ENCODE results near the gene RASGEF1C. TPM values are rescaled to one million over a fixed set of nuclear protein-coding genes. Genes with fewer than 3 reads are reported as not detected.
"Not testable (repeated sequence)": the region's sequence is repeated elsewhere in the genome, so short reads cannot be mapped to it uniquely, and the experiment has no call there.

The RASGEF1C gene
- total RNA-seq, 1 donor from 2014 or later: 1.1 TPM

DNA sequence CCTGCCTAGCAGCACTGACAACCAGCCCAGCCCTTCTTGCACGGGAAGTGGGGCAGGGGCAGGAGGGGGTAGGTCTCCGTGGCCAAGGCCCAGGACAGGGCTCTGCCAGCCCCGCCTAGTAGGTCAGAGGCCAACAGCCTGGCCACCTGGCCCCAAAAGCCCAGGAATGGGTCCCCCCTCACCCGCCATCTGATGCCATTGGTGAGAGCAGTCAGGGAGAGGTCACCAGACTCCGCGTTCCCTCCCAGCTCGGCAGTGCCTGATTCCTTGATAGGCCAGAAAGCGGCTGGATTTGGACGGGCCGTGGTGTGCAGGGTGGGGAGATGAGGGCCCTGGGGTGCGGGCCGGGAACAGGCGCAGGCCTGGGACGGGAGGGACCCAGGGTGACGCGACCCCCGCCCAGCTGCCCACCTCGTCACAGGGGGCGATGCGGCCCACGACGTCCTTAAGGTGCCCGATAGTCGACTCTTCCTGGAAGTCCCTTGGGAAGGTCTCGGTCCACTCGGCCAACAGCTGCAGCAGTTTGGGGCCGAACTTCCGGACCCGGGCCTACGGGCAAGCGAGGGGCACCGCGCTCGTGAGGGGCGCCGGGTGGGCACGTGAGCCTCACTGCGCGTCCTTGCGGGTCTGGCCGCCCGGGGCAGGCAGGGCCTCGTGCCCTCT, 72.9 kb downstream of the RASGEF1C start:
- no peak for DNase-seq (ENCODE audit: low spot score)

GRCh38 chr5:180135128-180135955, 73.7 kb downstream of the RASGEF1C start:
- no peak for DNase-seq (ENCODE audit: low spot score)

GRCh38 chr5:180133971-180134508, 75.0 kb downstream of the RASGEF1C start:
- DNase-seq (ENCODE audit: low spot score): no peak

- DNase-seq (ENCODE audit: low spot score): no peak
These were observed 75.5 kb downstream of the RASGEF1C start for GRCh38 chr5:180133551-180133950.

DNA sequence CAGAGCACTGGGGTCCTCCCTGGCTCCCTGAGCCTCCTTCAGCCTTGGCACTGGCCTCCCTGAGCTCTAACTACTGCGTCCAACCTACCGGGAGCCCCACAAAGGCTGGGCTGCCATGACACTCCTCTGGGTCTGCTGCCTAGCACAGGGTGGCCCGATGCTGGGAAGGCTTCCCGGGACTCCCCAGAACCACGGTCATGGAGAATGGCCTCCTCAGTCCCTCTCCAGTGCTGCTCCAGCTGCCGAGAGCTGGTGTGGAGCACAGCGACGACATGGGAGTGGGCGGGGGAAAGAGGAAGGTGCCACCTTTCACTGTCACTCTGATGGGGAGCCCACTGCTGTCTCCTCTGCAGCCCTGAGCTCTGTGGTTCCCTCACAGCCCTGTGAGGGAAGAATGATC, 76.0 kb downstream of the RASGEF1C start:
- no peak for DNase-seq (ENCODE audit: low spot score)

DNA sequence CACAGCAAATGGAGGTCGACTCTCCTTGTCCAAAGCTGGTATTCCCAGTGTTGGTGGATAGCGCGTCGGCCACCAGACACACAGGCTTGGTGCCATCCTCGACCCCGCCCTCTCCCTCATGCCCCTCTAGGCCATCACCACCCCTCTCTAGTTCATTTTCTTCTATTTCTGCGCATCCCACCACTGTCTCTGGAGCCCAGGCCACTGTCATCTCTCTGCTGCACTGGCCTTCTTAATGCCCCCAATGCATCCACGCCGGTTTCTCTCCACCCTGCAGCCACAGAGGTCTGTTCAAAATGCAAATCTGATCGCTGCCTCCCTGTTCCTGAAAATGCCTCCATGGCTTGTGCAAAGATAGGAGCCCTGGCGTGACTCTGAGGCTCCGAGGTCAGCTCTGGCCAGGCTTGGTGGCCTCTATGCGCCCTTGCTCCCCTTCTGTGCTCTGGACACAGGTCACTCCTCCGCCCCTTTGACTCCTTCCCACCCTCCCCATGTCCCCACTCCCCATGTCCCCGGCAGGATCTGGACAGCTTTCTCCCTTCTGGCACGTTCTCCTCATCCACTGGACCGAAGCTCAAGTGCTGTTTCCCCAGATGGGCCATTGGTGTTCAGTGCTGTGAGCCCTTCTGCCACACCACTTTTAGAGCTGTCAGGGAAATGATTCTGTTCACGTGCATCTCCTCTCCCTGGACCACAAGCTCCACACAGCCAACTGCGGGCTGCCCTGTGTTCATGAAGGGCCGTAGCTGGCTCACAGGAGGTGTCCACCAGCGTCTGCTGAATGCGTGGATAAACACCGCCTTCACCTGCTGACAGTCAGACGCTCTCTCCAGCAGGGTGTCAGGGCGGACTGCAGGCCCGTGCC, 77.9 kb downstream of the RASGEF1C start:
- no peak for DNase-seq (ENCODE audit: low spot score)

GRCh38 chr5:180130291-180130869, 78.6 kb downstream of the RASGEF1C start:
- no peak for DNase-seq (ENCODE audit: low spot score)

DNA sequence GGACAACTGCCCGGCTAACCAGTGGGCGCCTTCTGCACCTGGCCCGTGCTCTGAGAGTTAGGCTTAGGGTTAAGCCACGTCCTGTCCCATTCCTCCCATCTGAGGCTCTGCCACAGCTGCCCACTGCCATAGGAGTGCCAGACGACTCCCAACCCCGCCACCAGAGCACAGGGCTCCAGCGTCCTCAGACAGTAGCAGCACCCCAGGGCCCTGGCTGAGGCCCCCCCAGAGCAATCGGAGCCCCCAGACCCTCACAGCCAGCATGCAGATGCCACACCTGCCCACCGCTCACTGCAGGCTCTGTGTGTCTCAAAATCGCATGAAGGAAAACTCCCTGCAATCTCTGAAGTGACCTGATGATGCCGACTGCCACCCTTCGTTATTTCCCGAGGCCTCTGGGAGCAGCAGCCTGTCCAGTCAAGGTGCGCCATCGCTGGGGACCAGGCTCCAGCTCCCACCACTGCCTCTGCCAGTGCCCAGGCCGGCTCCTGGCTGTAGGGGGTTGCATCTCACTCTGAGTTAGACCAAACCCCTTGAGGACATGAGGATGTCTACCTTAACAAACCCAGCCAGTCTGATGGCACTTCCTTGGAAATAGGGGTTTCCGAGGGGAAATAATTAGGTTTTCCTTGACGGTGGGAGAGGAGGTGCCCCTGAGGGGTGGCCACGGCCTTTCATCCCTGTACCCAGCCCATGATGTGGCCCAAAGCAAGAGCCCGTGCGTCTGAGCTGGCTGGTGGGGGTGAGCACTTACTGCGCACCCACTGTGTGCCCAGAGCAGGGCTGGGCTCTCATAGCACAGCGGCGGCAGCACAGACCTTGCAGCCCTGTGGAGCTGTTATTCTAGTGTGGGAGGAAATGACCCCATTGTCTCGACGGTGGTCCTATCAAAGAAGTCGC, 79.5 kb downstream of the RASGEF1C start:
- DNase-seq (ENCODE audit: low spot score): no peak

GRCh38 chr5:180128671-180129261, 80.2 kb downstream of the RASGEF1C start:
- DNase-seq (ENCODE audit: low spot score): no peak

DNA sequence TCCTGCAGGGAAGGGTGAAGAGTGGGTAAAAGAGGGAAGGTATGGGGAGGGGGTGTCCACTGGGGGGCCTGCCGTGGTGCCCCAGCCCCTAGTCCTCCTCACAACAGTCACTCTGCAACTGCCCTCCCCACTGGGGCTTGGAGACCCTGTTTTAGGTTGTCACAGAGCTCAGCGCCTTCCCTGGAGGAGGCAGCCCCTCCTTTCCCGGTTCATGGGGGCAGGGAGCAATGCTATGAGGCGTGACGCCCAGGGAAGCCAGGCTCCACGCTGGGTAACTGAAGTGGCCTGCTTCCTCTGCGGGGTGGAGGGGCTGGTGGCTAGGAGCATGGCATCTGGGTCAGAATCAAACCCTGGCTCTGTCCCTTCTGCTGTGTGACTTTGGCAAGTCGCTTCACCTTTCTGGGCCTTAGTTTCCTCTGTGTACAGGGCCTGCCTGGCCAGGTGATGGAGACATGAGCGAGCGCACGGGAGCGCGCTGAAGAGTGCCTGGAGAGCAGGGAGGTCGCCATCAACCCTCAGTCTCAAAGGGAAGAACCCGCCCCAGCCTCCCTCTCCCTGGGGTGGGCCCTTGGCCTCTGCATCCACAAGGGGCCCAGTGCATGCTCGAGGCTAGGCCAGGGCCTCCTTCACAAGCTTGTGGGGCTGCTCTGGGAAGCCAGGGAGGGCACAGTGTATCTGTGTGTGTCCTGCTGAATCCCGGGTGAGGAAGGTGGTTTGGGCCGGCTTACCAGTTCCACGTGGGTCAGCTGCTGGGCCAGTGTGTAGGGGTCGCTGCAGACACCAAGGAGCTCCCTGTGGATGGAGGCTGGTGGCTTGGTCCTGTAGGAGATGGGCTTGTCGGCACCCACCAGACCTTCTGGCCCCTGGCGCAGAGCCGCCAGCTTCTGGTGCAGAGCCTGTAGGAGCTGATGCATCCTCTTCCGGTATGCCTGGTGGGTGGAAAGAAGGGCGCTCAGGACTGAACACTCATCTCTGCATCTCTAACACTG, 81.0 kb downstream of the RASGEF1C start:
- peak; percentile 8 for DNase-seq (ENCODE audit: low spot score)

DNA sequence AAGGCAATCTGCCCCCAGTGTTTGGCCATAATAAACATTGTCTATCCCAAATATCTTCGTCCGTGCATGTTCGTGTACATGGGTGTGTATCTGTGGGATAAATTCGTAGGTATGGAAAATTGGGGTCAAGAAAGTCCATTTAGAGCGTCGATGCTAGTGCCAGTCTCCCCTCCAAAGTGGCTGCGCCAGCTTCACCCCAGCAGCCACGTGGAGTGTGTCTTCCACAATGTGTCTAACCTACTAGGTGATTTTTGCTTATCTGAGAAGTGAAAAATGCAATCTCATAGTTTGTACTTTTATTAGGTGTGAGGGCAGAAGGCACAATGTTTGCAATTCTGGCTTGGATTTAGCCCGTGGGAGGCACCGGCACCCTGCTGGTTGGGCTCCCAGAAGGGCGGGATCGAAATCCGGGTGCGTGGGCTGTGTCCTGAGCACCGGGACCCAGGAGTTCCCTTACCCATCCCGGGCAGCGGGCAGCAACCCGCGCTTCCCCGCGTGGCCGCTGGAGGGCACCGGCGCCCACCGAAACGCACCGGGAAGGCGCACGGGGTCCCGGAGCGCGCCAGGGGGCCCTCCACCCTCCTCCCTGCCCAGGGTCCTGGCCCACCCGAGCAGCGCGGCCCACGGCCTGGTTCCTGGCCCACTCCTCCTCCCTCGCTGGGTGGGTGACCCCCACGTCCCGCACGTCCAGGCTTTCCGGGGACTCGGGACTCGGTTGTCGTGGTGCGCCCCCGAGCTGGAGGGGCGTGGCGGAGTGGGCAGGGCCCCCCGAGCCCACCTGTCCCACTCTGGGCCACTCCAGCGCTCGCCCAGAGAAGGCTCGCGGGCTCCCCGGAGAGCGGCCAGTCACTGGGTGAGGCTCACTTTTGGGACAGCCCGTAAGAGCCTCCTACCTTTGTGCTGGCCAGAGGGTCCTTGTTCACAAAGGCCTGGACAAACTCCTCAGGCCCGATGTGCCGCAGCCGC, 82.0 kb downstream of the RASGEF1C start:
- DNase-seq (ENCODE audit: low spot score): peak; percentile 13

- not testable (repeated sequence) for DNase-seq (ENCODE audit: low spot score)
These were observed 82.9 kb downstream of the RASGEF1C start for GRCh38 chr5:180126156-180126555.

GRCh38 chr5:180124662-180125061, 84.3 kb downstream of the RASGEF1C start:
- DNase-seq (ENCODE audit: low spot score): not testable (repeated sequence)

DNA sequence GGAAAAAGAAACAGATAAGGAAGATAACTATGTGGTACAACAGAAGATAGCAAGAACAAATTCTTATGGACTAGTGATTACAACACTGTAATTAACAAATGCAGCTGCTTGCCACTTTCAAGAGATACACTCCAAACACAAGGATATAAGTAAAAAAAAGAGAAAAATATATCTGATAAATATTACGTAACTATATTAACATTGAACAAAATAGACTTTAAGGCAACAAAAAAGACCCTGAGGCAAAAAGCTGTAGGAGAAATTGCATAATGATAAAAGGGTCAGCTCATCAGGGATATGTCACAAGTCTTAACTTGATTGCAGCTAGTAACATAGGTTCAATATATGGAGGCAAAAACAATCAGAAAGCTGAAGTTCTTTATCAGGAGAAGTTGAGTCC, 86.1 kb downstream of the RASGEF1C start:
- DNase-seq (ENCODE audit: low spot score): no peak

DNA sequence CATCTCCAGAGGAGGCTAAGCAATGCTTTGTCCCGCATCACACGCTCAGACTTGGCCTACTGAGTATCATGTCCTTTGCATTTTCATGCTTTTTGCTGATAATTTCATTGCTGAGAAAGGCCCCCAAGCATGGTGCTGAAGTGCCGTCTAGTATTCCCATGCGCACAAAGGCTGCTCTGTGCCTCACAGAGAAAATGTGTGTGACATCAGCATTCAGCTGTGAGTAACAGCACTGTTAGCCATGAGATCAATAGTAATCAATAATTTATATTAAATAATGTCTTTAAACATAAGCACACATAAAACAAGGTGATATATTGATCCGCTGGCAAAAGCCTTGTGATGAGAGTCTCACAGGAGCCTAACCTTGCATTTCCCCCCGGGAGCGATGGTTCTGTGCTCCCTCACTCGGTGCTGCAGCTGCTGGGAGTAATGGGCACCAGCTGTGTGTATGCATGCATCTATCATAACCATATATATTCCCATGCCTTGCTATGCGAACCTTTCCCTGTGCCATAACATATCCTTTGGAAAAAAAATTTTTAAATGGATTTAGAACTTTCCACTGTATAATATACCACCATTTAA, 87.1 kb downstream of the RASGEF1C start:
- no peak for DNase-seq (ENCODE audit: low spot score)

DNA sequence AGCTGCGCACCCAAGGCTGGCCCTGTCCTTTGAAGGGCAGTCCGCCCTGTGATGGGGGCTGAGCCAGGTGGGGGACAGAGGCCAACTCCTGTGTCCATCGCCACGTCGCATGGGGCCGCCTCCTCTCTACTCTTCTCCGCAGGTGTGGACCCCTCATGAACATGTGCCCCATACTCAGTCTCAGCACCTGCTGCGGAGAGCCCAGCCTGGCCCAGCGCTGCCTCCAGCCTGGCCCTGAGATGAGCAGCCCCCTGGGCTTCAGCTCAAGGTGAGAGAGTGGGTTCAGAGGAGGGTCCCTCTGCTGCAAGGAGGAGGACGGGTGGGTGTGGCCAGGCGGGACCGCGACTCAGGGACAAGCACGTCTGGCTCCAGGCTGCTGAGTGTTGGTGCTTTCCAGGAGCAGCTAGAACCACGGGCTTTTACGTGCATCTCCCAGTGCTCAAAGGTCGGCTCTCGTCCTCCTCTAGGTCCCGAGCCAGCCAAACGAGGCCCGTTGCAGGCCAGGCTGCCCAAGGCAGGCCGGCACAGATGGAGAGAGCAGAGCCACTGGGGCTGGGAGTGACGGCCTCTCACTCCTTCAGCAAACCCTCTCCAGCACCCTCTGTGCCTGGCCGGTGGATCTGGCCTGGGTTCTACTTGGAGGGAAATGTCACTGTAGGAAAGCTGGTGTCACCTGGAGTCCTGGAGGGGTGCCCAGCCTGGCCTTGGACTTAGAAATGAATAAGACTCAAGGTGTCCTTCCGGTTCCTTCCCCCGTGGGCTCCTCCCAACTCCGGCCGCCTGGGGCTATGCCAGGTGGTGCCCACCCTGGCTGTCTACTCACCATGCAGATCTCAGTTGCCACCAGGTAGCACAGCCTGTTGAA, 88.5 kb downstream of the RASGEF1C start:
- no peak for DNase-seq (ENCODE audit: low spot score)
